ENCODE measurements around the gene SYNPO2.

DNA sequence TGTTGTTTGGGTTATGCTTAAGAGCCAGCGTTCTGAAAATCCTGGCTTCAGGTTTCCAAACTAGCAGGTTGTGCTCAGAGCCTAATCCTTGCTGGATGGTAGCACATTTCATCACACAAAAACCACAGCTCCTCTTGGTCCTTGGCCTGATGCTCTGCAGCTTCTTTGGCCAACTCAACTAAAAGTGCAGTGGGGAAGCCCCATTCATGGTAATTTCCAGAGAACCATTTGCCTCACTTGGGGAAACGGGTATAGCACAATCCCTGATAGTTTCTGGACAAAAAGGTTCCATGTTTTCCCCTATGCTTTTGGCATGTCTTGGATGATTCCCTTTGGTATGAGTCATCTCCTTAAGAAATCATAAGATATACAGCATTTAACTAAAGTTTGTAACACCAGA lies 78.7 kb downstream of the SYNPO2 start:
- TF ChIP-seq CTCF (conservative IDR thresholded peaks at IDR 0.05; ENCODE audit: low read depth, low read length): no peak
- no peak for TF ChIP-seq EZH2 (IDR thresholded peaks at IDR 0.05; ENCODE audit: low read length, unreplicated experiment)
- TF ChIP-seq EZH2phosphoT487 (IDR thresholded peaks at IDR 0.05; ENCODE audit: borderline replicate concordance, low read length): no peak
